Ishikawa (cell line): ENCODE results near the gene ZNF787.

Experiments used
- CEBPB ChIP-seq: IDR thresholded peaks from 2 replicates; pipeline ENCODE4 v1.6.1; 2012
- CREB1 ChIP-seq: IDR thresholded peaks from 2 replicates; pipeline ENCODE4 v1.6.1; 2012; ENCODE audit warnings: low read depth
- EGR1 ChIP-seq: IDR thresholded peaks from 2 replicates; pipeline ENCODE4 v1.6.1; 2012
- EP300 ChIP-seq: IDR thresholded peaks from 2 replicates; pipeline ENCODE4 v1.6.1; 2012; ENCODE audit warnings: borderline replicate concordance
- FOXM1 ChIP-seq: IDR thresholded peaks from 2 replicates; pipeline ENCODE4 v1.6.1; 2012; ENCODE audit warnings: low read depth, borderline replicate concordance
- MAX ChIP-seq: IDR thresholded peaks from 2 replicates; pipeline ENCODE4 v1.6.1; 2012
- NFIC ChIP-seq: IDR thresholded peaks from 2 replicates; pipeline ENCODE4 v1.6.1; 2012
- RAD21 ChIP-seq: IDR thresholded peaks from 2 replicates; pipeline ENCODE4 v1.6.1; 2012; ENCODE audit warnings: low read depth
- TAF1 ChIP-seq: IDR thresholded peaks from 2 replicates; pipeline ENCODE4 v1.6.1; 2012; ENCODE audit warnings: low read depth, mild to moderate bottlenecking
- TCF12 ChIP-seq: IDR thresholded peaks from 2 replicates; pipeline ENCODE4 v1.6.1; 2012; ENCODE audit warnings: low read depth
- TEAD4 ChIP-seq: IDR thresholded peaks from 2 replicates; pipeline ENCODE4 v1.6.1; 2012
- USF1 ChIP-seq: IDR thresholded peaks from 2 replicates; pipeline ENCODE4 v1.6.1; 2012
- YY1 ChIP-seq: IDR thresholded peaks from 2 replicates; pipeline ENCODE4 v1.6.1; 2012; ENCODE audit warnings: low read depth
- ZBTB7A ChIP-seq: IDR thresholded peaks from 2 replicates; pipeline ENCODE4 v1.6.1; 2012; ENCODE audit warnings: low read depth
- TF ChIP-seq, protein P1 (sequence below): IDR thresholded peaks from 2 replicates; pipeline ENCODE4 v1.6.1; 2012; ENCODE audit warnings: low read depth, mild to moderate bottlenecking

The ZNF787 gene

GRCh38 chr19:56114051-56114777, 6.9 kb downstream of the ZNF787 start:
- TF ChIP-seq RAD21 (no peak), NFIC (no peak), EGR1 (no peak)
- TF ChIP-seq, protein P1, sequence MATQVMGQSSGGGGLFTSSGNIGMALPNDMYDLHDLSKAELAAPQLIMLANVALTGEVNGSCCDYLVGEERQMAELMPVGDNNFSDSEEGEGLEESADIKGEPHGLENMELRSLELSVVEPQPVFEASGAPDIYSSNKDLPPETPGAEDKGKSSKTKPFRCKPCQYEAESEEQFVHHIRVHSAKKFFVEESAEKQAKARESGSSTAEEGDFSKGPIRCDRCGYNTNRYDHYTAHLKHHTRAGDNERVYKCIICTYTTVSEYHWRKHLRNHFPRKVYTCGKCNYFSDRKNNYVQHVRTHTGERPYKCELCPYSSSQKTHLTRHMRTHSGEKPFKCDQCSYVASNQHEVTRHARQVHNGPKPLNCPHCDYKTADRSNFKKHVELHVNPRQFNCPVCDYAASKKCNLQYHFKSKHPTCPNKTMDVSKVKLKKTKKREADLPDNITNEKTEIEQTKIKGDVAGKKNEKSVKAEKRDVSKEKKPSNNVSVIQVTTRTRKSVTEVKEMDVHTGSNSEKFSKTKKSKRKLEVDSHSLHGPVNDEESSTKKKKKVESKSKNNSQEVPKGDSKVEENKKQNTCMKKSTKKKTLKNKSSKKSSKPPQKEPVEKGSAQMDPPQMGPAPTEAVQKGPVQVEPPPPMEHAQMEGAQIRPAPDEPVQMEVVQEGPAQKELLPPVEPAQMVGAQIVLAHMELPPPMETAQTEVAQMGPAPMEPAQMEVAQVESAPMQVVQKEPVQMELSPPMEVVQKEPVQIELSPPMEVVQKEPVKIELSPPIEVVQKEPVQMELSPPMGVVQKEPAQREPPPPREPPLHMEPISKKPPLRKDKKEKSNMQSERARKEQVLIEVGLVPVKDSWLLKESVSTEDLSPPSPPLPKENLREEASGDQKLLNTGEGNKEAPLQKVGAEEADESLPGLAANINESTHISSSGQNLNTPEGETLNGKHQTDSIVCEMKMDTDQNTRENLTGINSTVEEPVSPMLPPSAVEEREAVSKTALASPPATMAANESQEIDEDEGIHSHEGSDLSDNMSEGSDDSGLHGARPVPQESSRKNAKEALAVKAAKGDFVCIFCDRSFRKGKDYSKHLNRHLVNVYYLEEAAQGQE = no peak

GRCh38 chr19:56113074-56113632, 7.9 kb downstream of the ZNF787 start:
- TF ChIP-seq TCF12 (no peak), CEBPB (no peak), TEAD4 (no peak), EP300 (no peak), RAD21 (no peak), CREB1 (no peak), NFIC (no peak), USF1 (no peak), EGR1 (no peak), MAX (no peak), YY1 (no peak), ZBTB7A (no peak), FOXM1 (no peak), TAF1 (no peak)
- TF ChIP-seq, protein P1 = no peak

GRCh38 chr19:56112313-56112709, 8.8 kb downstream of the ZNF787 start:
- no peak for TF ChIP-seq CREB1
- TF ChIP-seq RAD21 = no peak
- TF ChIP-seq CEBPB = no peak
- TF ChIP-seq FOXM1 = no peak
- TF ChIP-seq, protein P1 = no peak
- no peak for TF ChIP-seq TAF1
- no peak for TF ChIP-seq TCF12
- no peak for TF ChIP-seq EP300
- no peak for TF ChIP-seq MAX
- no peak for TF ChIP-seq YY1
- no peak for TF ChIP-seq ZBTB7A

DNA sequence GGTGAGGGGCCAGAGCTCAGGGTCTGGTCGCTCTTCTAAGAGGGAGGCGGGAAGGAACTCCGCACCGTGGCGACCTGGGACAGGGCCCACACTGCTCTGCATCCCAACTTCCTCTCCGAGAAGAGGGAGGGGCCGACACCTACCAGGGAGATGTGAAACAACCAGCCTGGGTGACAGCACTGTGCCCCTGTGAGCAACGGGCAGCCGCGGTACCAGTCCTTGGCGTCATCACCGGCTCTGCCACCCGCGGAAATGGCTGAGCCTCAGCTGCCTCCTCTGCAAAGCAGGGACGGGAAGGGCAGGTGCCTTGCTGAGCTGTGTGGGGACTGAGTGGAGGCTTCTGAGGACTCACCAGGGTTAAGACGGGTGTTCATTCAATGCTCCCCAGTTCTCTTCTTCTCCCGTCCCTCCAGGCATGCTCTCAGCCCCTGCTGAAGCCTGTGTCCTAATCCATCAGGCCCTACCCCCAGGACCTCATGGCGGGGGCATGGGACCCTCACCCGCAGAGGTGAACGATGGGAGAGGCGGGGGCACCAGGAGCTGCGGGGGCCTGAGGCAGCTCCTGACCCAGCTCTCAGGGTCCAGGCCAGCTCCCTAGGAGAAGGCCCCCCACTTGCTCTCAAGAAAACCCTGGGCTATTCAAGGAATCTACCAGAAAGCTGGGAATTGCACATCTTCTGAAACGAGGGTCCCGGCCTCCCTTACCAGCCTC, 9.3 kb downstream of the ZNF787 start:
- TF ChIP-seq YY1 (no peak), TEAD4 (no peak), EGR1 (no peak), CEBPB (no peak), MAX (no peak), CREB1 (no peak), ZBTB7A (no peak), FOXM1 (no peak), TCF12 (no peak)
- TF ChIP-seq, protein P1 = no peak
